Measurements from ENCODE around the gene CUL2. TPM values are rescaled to one million over a fixed set of nuclear protein-coding genes. Genes with fewer than 3 reads are reported as not detected.
A peak's percentile ranks its signal among the peaks of the same experiment; 100 is the strongest.

The CUL2 gene
- total RNA-seq = 10 to 100 TPM; 13.2 to 20.4 (median 15.9) TPM
- long read RNA-seq, full-length matches to known transcripts = 1 of 5 reads
- long read RNA-seq, partial matches to known transcripts = 2 of 5 reads
- long read RNA-seq, other reads (novel, unspliced or antisense) = 2 of 5 reads

DNA sequence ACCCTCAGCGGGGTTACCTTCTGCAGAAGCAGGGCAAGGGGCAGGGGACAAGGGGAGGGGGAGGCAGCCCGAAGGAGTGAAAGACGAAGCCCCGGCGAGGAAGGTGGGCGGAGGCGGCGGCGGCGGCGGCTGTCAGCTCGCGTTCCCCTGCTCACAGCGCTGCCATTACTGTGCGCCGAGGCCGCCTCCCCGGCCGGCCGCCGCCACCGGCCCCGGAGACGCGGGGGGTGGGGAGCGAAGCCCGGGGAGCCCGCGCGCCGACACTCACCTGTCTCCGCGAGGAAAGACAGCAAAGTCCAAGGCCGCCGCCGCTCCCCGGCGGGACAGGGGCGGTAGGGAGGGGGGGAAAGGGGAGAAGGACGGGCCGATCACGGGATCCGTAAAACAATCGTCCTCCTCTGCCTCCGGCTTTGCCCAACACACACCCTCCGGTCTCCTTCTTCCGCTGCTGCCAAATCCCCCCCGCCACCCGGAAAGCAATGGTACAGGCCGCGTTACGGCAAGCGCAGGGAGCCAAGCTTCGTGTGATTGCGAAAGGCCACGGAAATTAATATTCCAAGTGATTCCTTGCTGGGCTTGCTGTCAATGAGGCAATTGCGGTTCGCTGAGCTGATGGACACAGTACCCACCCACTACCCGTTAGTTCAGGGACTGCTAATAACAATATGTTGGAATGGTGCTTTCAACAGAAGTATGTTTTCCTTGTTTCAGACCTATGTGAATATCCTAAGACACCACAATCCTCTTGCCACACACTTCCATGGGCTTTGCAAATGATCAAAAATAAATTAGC, at the start of gene CUL2:
Gene CUL2, minus strand, starts transcription at position 180 of the 793 bp plus-strand sequence. CDS start 19,024 bp downstream, outside the sequence.
- ATAC-seq (peak; percentile 94 to 98 (median 96)), DNase-seq (peak; percentile 87 to 92 (median 91))
- Histone ChIP-seq H3K27ac (peak within 1 kb of the TSS; percentile 88 to 93 (median 91)), H3K36me3 (no peaks in the 10 kb centered on the region), H3K4me1 (peaks cover 0 to 23% (median 9%) of the 10 kb centered on the region in 4 donors), H3K4me3 (peak within 1 kb of the TSS; percentile 75 to 89 (median 80)), H3K27me3 (no peaks in the 10 kb centered on the region), H3K9me3 (no peaks in the 10 kb centered on the region)
- 0% methylated on average over 16 of the region's 59 CpGs for WGBS (ENCODE audit: insufficient coverage, low coverage, low lambda C conversion rate, missing lambda C conversion rate)
- TF ChIP-seq POLR2A (IDR thresholded peaks at IDR 0.05) = peak; percentile 38
- TF ChIP-seq CTCF (IDR thresholded peaks at IDR 0.05) = peak in 1 of 4 donors; percentile 4
- intact Hi-C loops (cut with DNase I) = no loop called here

- Histone ChIP-seq H3K36me3 (no peaks in the 10 kb centered on the region), H3K9me3 (no peaks in the 10 kb centered on the region), H3K27me3 (no peaks in the 10 kb centered on the region), H3K4me1 (peaks cover 0 to 5% (median 2%) of the 10 kb centered on the region in 4 donors), H3K4me3 (no peak overlapping the region), H3K27ac (no peak overlapping the region)
- intact Hi-C loops (cut with DNase I) = no loop called here
- 77% methylated on average over 4 of the region's 4 CpGs for WGBS (ENCODE audit: insufficient coverage, low coverage, low lambda C conversion rate, missing lambda C conversion rate)
- no peak for DNase-seq
- TF ChIP-seq CTCF (IDR thresholded peaks at IDR 0.05) = no peak
- TF ChIP-seq POLR2A (IDR thresholded peaks at IDR 0.05) = no peak
- peak; percentile 31 to 48 (median 38) for ATAC-seq
Observed at GRCh38 chr10:35136263-35136815, 46.2 kb upstream of the CUL2 start.

DNA sequence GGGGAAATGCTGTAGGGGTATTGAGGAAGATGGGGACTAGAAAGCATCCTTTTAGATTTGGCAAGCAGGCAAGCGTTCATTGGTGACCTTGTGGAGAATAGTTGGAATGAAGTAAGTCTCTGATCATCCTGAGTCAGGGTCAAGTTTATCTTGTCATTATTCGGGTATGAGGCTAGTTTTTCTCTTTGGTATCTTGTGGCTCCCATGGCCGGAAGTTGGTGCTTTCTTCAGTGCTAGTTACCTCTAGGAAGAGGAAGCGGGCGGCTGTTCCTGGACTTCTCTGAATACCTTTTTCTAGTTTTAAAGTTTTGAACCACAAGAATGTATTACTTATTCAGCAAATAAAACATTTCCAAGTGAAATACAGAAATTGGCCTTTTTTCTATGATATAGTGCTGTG, 45.7 kb upstream of the CUL2 start:
- H3K36me3 ChIP-seq = no peaks in the 10 kb centered on the region
- intact Hi-C loops (cut with DNase I) = no loop called here
- DNase-seq (no peak), ATAC-seq (no peak)
- no peak overlapping the region for H3K4me3 ChIP-seq
- no peaks in the 10 kb centered on the region for H3K27me3 ChIP-seq
- peaks cover 0 to 5% (median 2%) of the 10 kb centered on the region in 4 donors for H3K4me1 ChIP-seq
- WGBS (ENCODE audit: insufficient coverage, low coverage, low lambda C conversion rate, missing lambda C conversion rate) = 55% methylated on average over 5 of the region's 5 CpGs
- TF ChIP-seq CTCF (IDR thresholded peaks at IDR 0.05) (no peak), POLR2A (IDR thresholded peaks at IDR 0.05) (no peak)
- H3K27ac ChIP-seq = no peak overlapping the region
- H3K9me3 ChIP-seq = no peaks in the 10 kb centered on the region

GRCh38 chr10:35133586-35133985, 43.4 kb upstream of the CUL2 start:
- intact Hi-C loops (cut with DNase I) = no loop called here
- Histone ChIP-seq H3K36me3 (no peaks in the 10 kb centered on the region), H3K4me1 (peaks cover 0 to 17% (median 0%) of the 10 kb centered on the region in 4 donors), H3K27me3 (no peaks in the 10 kb centered on the region), H3K9me3 (no peaks in the 10 kb centered on the region), H3K27ac (no peak overlapping the region), H3K4me3 (no peak overlapping the region)
- 82% methylated on average over 1 of the region's 1 CpG for WGBS (ENCODE audit: insufficient coverage, low coverage, low lambda C conversion rate, missing lambda C conversion rate)
- DNase-seq = no peak
- no peak for ATAC-seq
- TF ChIP-seq POLR2A (IDR thresholded peaks at IDR 0.05) = no peak
- no peak for TF ChIP-seq CTCF (IDR thresholded peaks at IDR 0.05)

All from right lobe of liver (tissue), 6 donors.